HS-27A (cell line): ENCODE measurements around the gene TNFRSF12A.

Experiments
- DNase-seq: peaks from one replicate; pipeline ENCODE4 v3.0.0-alpha.2; 2012; ENCODE audit warnings: low read depth, missing footprints

The TNFRSF12A gene

DNA sequence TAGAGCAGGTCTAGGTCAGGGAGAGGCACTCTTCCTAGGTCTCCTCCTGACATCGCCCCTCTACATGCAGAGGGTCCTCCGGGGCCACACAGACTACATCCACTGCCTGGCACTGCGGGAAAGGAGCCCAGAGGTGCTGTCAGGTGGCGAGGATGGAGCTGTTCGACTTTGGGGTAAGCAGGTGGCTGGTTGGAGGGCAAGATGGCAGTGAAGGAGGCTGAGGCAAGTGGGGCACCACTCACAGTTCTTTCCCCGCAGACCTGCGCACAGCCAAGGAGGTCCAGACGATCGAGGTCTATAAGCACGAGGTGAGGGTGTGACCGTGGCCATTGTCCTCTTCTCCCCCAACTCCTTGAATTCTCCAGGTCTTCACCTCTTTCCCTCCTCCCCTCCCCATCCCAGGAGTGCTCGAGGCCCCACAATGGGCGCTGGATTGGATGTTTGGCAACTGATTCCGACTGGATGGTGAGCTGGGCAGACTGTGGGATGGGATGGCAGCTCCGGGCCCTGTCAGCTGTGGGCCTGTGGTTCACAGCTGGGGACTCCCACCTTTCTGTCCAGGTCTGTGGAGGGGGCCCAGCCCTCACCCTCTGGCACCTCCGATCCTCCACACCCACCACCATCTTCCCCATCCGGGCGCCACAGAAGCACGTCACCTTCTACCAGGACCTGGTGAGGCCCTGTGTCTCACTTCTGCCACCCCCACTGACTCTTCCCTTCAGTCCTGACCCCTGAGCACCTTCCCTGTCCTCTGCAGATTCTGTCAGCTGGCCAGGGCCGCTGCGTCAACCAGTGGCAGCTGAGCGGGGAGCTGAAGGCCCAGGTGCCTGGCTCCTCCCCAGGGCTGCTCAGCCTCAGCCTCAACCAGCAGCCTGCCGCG lies 6.7 kb downstream of the TNFRSF12A start:
- DNase-seq = no peak

DNA sequence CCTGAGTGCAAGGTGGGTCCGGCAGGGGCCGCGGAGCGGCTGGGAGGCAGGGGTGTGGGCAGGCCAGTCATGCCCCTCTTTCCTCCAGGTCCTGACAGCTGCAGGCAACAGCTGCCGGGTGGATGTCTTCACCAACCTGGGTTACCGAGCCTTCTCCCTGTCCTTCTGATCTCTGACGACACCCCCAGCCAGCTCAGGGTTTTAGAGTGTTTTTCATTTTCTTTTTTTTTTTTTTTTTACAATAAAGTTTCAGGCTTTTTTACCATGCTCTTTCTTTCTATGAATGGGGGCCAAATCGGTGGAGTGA lies 7.3 kb downstream of the TNFRSF12A start:
- DNase-seq = no peak

DNA sequence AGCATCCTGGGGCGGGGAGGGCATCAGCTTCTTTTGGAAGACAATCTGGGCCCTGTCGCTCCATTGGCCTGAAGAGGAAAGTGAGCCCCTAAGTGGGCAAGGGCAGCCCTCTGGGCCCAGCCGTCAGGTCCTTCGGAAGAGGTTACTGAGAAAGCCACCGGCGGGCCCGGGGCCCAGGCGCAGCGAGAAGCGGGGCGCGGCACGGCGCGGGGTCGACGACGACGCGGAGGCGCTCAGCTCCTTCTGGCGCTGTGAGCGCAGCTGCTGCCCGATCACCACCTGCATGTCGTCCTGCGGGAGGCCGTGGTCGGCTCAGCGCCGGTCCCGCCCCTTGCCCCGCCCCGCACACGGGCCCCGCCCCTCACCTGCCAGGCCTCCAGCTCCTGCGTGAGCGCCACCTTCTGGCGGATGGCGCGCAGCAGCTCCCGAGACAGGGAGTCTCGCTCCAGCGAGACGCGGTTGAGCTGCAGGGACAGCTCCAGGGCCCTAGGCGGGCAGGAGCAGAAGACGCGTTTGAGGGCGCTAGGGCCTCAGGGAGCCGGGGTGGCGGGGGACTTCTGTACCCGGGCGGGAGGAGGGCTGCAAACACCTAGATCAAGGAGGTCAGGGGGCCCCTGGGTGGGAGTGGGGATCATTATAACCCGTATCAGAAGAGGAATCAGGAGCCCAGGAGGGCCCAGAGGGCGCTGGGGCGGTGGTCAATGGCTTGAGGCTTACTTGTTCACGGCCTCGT lies 8.0 kb downstream of the TNFRSF12A start:
- DNase-seq = no peak

DNA sequence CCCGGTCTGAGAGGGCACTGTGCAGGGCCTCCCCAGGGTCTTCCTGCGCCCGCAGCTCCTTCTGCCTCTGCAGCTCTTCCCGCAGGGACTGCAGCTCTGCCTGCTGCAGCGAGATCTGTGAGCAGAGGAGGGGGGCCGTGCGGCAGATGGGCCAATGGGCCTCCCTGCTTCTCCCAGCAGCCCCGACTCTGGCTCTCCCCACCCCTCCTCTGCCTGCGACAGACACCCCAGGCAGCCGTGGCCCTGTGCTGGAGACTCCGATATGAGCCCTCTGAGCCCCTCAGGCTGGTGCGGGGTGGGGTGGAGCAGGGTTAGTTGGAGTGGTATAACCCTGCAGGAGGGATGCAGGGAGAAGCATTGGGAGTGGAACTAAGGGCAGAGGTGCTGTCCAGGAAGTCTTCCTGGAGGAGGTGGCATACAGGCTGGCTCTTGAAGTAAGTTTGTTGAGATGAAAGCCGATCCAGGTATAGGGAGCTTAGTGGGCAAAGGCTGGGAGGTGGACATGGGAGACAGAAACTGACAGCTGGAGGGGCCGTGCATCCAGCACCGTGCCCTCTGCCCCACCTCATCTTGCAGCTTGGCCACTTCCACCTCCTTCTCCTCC lies 8.7 kb downstream of the TNFRSF12A start:
- no peak for DNase-seq

DNA sequence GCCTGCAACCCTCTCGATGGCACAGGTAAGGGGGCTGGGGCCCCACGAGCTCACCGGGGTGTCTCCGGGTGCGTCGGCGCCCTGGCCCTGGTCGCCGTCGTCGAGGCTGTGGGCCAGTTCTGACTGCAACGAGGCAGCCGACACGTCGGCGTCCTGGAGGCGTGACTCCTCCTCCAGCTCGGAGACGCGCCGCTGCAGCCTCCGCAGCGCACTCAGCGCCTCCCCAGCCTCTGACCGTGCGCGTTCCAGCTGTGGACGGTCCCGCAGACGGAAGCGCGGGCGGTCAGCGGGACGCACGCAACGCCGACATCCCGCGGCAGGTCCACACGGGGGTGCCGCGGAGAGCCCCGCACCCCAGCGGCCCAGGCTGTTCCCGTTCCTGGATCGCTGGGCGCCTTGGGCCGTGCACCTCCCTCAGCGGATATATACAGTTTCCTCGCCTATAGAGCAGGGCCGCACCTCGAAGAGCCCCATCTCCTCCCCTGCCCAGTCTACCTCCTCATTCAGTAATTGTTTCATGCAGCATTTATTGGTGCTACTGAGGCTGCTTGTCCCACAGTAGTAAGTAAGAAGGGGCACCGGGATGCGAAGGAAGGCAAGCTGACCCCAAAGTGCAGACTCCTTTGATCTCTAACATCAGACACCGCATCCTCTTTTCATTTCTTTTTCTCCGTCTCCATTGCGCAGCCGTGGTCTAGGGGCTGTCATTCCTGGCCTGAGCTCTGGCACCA lies 9.5 kb downstream of the TNFRSF12A start:
- DNase-seq = no peak

DNA sequence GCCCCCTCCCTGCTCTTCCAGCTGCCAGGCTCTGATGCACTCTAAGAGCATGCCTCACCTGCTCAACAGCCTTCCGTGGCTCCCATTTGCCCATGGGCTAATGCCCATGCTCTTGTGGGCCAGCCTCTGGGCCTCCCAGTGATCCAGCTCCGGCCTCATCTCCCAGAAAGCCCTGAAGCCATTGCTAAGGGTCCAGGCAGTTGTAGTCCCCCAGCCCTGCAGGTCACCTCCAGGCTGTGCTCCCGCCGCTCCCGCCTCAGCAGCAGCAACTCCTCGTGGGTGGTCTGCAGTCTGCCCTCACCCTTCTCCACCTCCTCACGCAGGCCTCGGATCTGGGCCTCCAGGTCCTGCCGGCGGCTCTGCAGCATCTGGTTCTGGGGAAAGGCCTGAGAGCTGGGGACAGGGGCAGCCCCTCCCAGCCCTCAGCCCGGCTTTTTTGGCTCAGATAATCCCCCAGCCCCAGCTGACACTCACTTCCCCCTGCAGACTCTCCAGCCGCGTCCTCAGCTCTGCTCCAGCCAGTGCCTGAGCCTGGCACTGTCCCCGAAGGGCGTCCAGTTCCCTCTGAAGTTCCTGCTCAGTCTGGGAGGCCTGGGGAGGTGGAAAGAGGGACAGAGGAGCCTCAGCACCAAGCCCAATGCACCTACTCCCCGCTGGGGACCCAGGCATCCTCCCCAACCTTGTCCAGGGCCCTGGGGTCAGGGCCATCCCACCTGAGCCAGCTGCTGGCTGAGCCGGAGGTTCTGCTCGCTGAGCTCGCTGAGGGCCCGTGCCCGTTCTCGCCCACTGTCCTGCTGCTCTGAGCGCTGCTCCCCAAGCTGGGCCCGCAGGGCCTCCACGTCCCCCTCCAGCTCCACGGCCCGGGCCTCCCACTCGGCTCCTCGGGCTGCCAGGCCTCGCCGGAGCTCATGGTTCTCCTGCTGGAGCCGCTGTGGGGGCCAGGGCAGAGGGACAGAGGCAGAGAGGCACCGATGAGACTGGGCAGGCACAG lies 10.3 kb downstream of the TNFRSF12A start:
- no peak for DNase-seq

DNA sequence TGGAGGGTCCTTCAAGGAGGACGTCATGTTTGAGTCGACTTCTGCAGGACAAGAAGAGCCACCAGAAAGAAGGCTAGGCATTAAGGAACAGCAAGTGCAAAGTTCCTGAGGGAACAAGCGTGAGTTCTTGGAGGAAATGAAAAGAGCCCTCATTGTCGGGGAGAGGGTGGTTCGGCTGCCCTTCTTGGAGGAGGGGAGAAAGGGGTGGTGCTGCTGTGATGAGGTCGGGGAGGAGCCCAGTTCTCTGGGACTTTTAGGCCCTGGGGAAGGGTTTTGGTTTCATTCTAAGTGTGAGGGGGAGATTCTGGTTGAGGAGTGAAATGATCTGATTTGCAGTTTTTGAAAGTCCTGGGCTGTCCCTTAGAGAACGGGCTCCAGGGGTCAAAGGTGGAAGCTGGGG lies 12.5 kb downstream of the TNFRSF12A start:
- no peak for DNase-seq

DNA sequence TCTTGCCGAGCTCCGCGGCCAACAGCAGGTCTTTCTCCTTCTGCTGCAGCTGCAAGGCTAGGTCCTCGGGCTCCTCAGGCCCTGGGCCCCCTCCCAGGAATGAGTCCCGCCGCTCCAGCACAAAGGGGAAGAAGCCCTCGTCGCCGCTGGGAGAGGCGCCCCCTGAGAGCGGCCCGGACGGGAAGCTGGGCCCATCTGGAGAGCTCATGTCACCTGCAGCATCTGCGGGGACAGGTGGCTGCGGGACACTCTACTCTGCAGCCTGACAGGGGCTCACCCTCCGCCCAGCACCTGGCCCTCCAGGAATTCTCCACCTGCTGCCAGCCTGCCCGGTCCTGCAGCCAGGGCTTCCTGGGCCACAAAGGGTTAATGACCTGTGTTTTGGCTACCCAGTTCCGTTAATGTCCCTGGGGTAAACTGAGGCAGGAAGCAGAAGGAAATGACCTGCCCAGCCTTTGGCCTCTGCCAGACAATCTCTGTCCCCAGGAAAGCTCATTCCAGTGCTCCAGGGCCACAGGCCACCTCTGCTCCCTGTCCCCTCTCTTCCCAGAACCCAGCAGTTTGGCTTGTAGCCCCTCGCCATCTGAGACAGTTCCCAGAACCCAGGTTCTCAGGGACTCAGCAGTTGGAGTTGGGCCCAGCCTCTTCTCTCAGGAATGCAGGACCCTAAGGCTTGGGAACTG lies 15.3 kb downstream of the TNFRSF12A start:
- DNase-seq = no peak

DNA sequence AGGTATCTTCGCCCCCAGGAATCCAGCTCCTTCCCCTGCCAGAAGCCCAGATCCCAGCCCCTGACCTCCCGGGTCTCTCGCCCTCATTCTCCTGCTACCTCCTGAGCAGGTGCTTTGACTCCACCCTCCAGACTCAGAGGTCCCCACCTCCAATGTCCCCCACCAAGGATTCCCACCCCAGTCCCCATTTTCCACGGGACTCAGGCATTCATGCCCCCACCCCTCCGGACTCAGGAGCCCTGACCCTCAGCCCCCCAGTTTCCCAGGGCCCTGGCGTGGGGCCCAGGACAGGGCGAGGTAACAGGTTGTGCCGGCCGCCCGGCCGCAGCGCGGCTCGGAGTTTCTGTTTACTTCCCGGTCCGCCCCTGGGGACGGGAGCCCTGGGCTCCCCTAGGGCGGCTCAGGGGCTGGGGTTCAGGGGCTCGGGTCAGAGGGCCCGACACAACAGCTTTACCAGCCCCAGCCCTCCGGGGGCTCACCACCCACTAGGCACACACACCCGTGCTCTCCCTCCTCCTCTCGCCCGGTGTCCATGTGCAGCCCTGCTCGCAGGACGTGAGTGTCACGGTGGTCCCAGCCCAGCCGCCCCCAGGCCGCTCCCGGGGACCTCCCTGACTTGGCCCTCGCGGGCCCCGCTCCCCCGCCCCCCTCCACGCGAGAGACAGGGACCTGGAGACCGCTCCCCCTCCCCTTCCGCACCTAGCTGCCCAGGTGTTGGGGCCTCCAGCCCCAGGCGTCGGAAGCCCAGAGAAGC lies 16.0 kb downstream of the TNFRSF12A start:
- DNase-seq = no peak

DNA sequence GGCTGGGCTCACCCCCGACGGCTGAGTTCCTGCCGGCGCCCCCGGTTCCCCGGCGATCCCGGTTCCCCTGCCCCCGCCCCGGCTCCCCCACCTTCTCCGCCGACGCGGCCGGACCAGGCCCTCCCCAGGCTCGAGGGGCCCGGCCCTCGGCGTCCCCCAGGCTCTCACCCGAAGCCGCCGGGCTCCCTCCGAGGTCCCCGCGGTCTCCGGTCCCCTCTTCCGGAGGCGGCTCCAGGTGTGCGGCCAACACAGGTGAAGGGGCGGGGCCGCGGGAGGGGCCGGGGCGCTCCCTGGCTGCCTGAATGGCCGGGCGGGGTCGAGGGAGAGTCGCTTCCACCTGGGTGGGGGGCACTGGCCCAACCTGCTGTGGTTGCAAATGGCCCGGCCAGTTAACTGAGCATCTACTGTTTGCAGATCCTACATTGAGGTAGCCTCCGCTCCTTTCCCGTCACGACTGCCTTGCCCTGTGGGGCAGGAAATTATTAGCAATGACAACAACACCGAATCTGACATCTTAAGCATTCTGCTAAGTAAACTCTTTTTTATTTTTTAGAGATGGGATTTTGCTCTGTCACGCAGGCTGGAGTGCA lies 16.7 kb downstream of the TNFRSF12A start, which contains the start of gene BICDL2:
BICDL2 (minus strand) TSS at position 219 of the 590 bp plus-strand sequence. CDS start 1,448 bp downstream, outside the sequence.
- no peak for DNase-seq

DNA sequence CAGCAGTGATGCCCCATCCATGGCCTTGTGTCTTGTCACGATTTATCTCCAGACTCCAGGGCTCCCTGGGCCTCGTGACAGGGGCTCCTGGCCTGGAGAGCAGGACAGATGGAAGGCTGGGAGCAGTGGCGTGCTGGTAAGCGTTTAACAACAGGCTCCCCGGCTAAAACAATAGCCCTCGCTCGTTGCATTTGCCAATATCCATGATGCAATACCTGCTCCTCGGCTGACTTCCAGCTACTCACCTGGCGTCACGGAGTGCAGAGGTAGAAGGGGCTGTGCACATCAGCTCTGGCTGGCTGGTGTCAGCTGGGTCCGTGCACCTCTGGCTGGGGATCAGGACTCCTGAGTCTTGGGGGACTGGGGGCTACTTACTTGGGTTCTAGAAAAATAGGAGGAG lies 18.1 kb downstream of the TNFRSF12A start:
- no peak for DNase-seq

DNA sequence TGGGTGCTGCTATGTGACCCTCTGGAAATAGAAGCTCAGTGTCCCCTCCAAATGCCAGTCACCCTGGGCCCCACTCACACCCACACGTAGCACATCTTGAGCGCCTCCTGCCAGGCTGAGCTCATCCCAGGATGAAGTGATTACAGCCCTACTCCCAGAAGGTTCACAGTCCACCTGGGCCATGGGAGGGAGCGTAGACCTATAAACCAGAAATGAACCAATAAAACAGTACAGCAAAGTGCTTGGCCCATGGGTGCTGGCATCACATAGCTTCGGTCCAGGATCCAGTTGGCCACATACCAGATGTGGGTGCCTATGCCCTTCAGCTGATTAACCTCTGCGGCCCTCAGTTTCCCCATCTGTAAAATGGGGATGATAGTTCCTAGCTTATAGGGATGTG lies 18.7 kb downstream of the TNFRSF12A start:
- no peak for DNase-seq

DNA sequence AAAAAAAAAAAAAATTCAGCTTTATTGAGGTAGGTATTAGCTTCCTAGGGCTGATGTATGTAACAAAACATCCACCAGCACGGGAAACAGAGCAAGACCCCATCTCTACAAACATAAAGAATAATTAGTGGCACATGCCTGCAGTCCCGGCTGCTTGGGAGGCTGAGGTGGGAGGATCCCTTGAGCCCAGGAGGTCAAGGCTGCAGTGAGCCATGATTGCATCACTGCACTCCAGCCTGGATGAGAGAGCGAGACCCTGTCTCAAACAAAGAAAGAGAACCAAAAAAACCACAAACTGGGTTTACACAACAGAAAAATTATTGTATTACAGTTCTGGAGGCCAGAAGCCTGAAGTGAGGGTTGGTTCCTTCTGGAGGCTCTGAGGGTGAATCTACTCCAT lies 22.2 kb downstream of the TNFRSF12A start:
- DNase-seq = no peak

DNA sequence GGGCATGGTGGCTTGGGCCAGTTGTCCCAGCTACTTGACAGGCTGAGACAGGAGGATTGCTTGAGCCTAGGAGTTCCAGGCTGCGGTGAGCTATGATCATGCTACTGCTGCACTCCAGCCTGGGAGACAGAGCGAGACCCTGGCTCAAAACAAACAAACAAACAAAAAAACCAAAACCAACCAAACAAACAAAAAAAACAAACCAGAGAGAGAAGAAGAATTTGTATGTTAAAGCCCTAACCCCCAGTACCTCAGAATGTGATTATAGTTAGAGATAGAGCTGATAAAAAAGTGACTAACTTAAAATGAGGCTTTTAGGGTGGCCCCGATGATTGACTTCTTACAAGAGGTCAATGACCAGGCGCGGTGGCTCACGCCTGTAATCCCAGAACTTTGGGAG lies 24.5 kb downstream of the TNFRSF12A start:
- DNase-seq = no peak

DNA sequence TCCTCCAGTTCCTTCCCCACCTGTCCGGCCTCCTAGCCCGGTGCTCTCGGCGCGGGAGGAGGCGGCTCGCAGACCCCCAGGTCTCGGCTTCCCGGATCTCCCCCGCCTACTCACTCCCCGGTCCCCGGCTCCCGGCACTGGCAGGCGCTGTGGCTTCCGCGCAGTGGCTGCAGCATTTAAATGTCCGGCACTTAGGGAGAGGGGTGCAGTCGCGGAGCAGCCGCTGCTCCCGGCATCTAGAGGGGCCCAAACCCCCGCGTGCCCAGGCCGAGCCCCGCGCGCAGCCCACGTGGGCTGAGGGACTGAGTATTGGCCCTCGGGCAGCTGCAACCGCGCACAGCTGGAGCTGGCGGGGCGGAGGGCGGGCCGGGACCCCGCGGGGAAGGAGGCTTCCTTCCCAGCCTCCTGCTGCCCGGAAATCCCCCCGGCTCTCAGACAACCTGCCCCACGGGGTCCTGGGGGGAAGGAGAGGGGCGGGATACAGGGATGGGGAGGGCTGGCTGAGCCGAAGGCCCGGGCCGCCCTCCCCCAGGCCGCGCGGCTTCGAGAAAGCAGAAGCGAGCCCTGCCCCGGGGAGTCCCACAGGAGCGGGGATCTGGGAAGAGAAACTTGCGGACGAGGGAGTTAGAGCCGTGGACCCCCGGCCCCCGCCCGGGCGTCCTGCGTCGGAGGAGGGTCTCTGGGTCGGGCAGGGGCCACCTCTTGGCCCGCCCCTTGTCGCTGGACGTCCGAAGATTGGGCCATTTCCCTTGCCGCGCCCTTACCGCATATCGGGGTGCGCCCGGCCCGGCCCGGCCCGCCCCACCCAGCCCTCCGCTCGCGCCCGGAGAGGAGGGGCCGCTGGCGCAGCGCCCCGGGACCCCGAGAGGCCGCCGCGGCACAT lies 25.8 kb downstream of the TNFRSF12A start, which contains the start of gene MMP25:
MMP25 (plus strand) TSS at position 804 of the 883 bp plus-strand sequence. CDS start 357 bp downstream, outside the sequence.
- no peak for DNase-seq

DNA sequence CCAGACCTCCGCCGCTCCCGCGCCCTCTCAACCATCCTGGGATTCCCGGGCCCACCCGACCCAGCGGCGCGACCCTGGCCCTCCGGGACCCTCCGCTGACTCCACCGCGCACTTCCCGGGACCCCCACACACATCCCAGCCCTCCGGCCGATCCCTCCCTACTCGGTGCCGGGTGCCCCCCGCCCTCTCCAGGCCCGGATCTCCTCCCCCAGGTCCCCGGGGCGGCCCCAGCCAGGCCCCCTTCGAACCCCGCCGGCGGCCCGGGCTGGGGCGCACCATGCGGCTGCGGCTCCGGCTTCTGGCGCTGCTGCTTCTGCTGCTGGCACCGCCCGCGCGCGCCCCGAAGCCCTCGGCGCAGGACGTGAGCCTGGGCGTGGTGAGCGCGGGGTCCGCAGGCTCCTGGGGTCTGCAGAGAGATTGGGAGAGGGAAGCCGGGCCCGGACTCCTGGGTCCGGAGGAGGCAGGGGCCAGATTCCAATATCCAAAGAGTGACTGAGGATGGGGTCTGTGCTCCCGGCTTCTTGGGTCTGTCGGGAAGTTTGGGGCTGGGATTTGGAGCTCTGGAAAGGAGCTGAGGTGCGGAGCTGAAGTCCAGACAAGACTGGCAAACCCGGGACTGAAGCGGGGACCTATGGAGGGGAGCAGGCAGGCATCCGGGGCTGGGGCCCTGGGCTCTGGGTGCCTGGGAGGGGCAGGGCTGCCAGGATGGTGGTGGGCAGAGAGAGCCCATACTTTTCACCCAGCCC lies 26.6 kb downstream of the TNFRSF12A start:
- DNase-seq = no peak

DNA sequence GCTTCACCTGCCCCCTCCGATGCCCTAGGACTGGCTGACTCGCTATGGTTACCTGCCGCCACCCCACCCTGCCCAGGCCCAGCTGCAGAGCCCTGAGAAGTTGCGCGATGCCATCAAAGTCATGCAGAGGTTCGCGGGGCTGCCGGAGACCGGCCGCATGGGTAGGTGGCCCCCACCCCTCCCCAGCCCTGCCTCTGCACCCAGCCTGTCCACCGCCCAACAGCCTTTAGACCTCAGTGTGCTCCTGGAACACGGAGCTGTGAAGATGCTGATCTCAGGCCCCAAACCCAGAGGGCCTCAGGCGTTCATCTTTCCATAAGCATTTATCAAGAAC lies 27.2 kb downstream of the TNFRSF12A start:
- no peak for DNase-seq
